ENCODE data around the gene RASGRF1. TPM values are rescaled to one million over a fixed set of nuclear protein-coding genes. Genes with fewer than 3 reads are reported as not detected.

Gene RASGRF1
- total and polyA plus RNA-seq, 10 donors, result 0.50 to 3.4 (median 1.8) TPM

GRCh38 chr15:79082363-79083070, 8.1 kb downstream of the RASGRF1 start:
- Histone ChIP-seq H3K27me3 (replicated peaks in 1 of 7) (peaks cover 0 to 33% (median 0%) of the 10 kb centered on the region in 7 donors), H3K4me3 (no peak overlapping the region), H3K36me3 (no peaks in the 10 kb centered on the region), H3K4me1 (no peaks in the 10 kb centered on the region), H3K9me3 (no peaks in the 10 kb centered on the region), H3K27ac (no peak overlapping the region)
- no peak for DNase-seq
- intact Hi-C loops (cut with DNase I; ENCODE audit: low total_unique reads), result no loop called here
- 67 to 86% (median 77%) methylated on average over 6 of the region's 6 CpGs for WGBS, 5 donors
- TF ChIP-seq POLR2AphosphoS5 (IDR thresholded peaks at IDR 0.05) (no peak), CTCF (IDR thresholded peaks at IDR 0.05 in 8 of 11, conservative IDR thresholded peaks at IDR 0.05 in 3 of 11) (no peak), POLR2A (IDR thresholded peaks at IDR 0.05) (no peak)

GRCh38 chr15:79078763-79079410, 11.7 kb downstream of the RASGRF1 start:
- H3K27me3 ChIP-seq (replicated peaks in 1 of 7), result peaks cover 0 to 7% (median 0%) of the 10 kb centered on the region in 7 donors
- no peaks in the 10 kb centered on the region for H3K36me3 ChIP-seq
- H3K4me3 ChIP-seq, result no peak overlapping the region
- no peak for DNase-seq
- no peaks in the 10 kb centered on the region for H3K9me3 ChIP-seq
- no peaks in the 10 kb centered on the region for H3K4me1 ChIP-seq
- H3K27ac ChIP-seq, result no peak overlapping the region
- intact Hi-C loops (cut with DNase I; ENCODE audit: low total_unique reads), result no loop called here
- TF ChIP-seq CTCF (IDR thresholded peaks at IDR 0.05 in 8 of 11, conservative IDR thresholded peaks at IDR 0.05 in 3 of 11), result no peak
- TF ChIP-seq POLR2A (IDR thresholded peaks at IDR 0.05), result no peak
- no peak for TF ChIP-seq POLR2AphosphoS5 (IDR thresholded peaks at IDR 0.05)
- 59 to 69% (median 59%) methylated on average over 11 of the region's 11 CpGs for WGBS, 5 donors

- Histone ChIP-seq H3K9me3 (no peaks in the 10 kb centered on the region), H3K36me3 (no peaks in the 10 kb centered on the region), H3K27ac (no peak overlapping the region), H3K27me3 (replicated peaks in 1 of 7) (peaks cover 0 to 12% (median 0%) of the 10 kb centered on the region in 7 donors), H3K4me3 (no peak overlapping the region), H3K4me1 (no peaks in the 10 kb centered on the region)
- WGBS, 5 donors, result 90 to 96% (median 92%) methylated on average over 5 of the region's 5 CpGs
- TF ChIP-seq CTCF (IDR thresholded peaks at IDR 0.05 in 8 of 11, conservative IDR thresholded peaks at IDR 0.05 in 3 of 11) (no peak), POLR2AphosphoS5 (IDR thresholded peaks at IDR 0.05) (no peak), POLR2A (IDR thresholded peaks at IDR 0.05) (no peak)
- intact Hi-C loops (cut with DNase I; ENCODE audit: low total_unique reads), result no loop called here
- DNase-seq, result no peak
Observed at GRCh38 chr15:79078003-79078402, 12.6 kb downstream of the RASGRF1 start.

- peak; percentile 16 for DNase-seq
- TF ChIP-seq CTCF (IDR thresholded peaks at IDR 0.05 in 8 of 11, conservative IDR thresholded peaks at IDR 0.05 in 3 of 11), result no peak
- no peak for TF ChIP-seq POLR2A (IDR thresholded peaks at IDR 0.05)
- no peak for TF ChIP-seq POLR2AphosphoS5 (IDR thresholded peaks at IDR 0.05)
- intact Hi-C loops (cut with DNase I; ENCODE audit: low total_unique reads), result no loop called here
- H3K9me3 ChIP-seq, result no peaks in the 10 kb centered on the region
- H3K4me3 ChIP-seq, result no peak overlapping the region
- no peak overlapping the region for H3K27ac ChIP-seq
- H3K4me1 ChIP-seq, result no peaks in the 10 kb centered on the region
- 72 to 92% (median 78%) methylated on average over 6 of the region's 6 CpGs for WGBS, 5 donors
- H3K36me3 ChIP-seq, result no peaks in the 10 kb centered on the region
- peaks cover 0 to 12% (median 0%) of the 10 kb centered on the region in 7 donors for H3K27me3 ChIP-seq (replicated peaks in 1 of 7)
Observed at GRCh38 chr15:79076661-79077060, 13.9 kb downstream of the RASGRF1 start.

Data from spleen (tissue), 11 donors.